ENCODE measurements around the gene PPP2R3B. TPM values are rescaled to one million over a fixed set of nuclear protein-coding genes. Genes with fewer than 3 reads are reported as not detected.
"Not testable (repeated sequence)": the region's sequence is repeated elsewhere in the genome, so short reads cannot be mapped to it uniquely, and the experiment has no call there.

Gene PPP2R3B
- total RNA-seq, 2 donors from 2014 or later: 23.9 to 37.8 TPM

GRCh38 chrX:352181-352580, 34.5 kb downstream of the PPP2R3B start:
- Mint-ChIP-seq H3K9me3 (peaks cover 0 to under 1% of the 10 kb centered on the region in 2 donors), H3K27ac (no peak overlapping the region), H3K36me3 (peaks cover 16 to 18% of the 10 kb centered on the region in 2 donors)
- DNase-seq (ENCODE audit: low spot score in 2 of 2) (no peak), ATAC-seq (no peak)

- Mint-ChIP-seq H3K9me3 (no peaks in the 10 kb centered on the region), H3K27ac (no peak overlapping the region), H3K36me3 (peaks cover 11 to 13% of the 10 kb centered on the region in 2 donors)
- ATAC-seq (no peak), DNase-seq (ENCODE audit: low spot score in 2 of 2) (no peak)
These were observed 35.0 kb downstream of the PPP2R3B start for GRCh38 chrX:351736-352135.

- ATAC-seq; H3K9me3 Mint-ChIP-seq; H3K36me3 Mint-ChIP-seq; DNase-seq (ENCODE audit: low spot score in 2 of 2); H3K27ac Mint-ChIP-seq: not testable (repeated sequence)
These were observed 35.4 kb downstream of the PPP2R3B start for GRCh38 chrX:351324-351641.

- ATAC-seq (no peak), DNase-seq (ENCODE audit: low spot score in 2 of 2) (no peak)
- no peaks in the 10 kb centered on the region for H3K9me3 Mint-ChIP-seq
- peaks cover 4 to 6% of the 10 kb centered on the region in 2 donors for H3K36me3 Mint-ChIP-seq
- H3K27ac Mint-ChIP-seq: no peak overlapping the region
These were observed 36.0 kb downstream of the PPP2R3B start for GRCh38 chrX:350534-351323.

GRCh38 chrX:350148-350533, 36.6 kb downstream of the PPP2R3B start:
- H3K36me3 Mint-ChIP-seq: peaks cover 0 to under 1% of the 10 kb centered on the region in 2 donors
- H3K27ac Mint-ChIP-seq: no peak overlapping the region
- DNase-seq (ENCODE audit: low spot score in 2 of 2) (no peak), ATAC-seq (no peak)
- H3K9me3 Mint-ChIP-seq: no peaks in the 10 kb centered on the region

GRCh38 chrX:349702-350101, 37.0 kb downstream of the PPP2R3B start:
- ATAC-seq: no peak
- H3K36me3 Mint-ChIP-seq: no peaks in the 10 kb centered on the region
- no peak for DNase-seq (ENCODE audit: low spot score in 2 of 2)
- no peak overlapping the region for H3K27ac Mint-ChIP-seq
- H3K9me3 Mint-ChIP-seq: no peaks in the 10 kb centered on the region

GRCh38 chrX:349196-349595, 37.5 kb downstream of the PPP2R3B start:
- Mint-ChIP-seq H3K9me3 (no peaks in the 10 kb centered on the region), H3K36me3 (no peaks in the 10 kb centered on the region), H3K27ac (no peak overlapping the region)
- ATAC-seq: no peak
- DNase-seq (ENCODE audit: low spot score in 2 of 2): no peak

- Mint-ChIP-seq H3K27ac (peak overlapping the region in 1 of 2 donors; percentile 89), H3K9me3 (no peaks in the 10 kb centered on the region), H3K36me3 (no peaks in the 10 kb centered on the region)
- no peak for ATAC-seq
- DNase-seq (ENCODE audit: low spot score in 2 of 2): no peak
These were observed 38.1 kb downstream of the PPP2R3B start for GRCh38 chrX:348461-349117.

- Mint-ChIP-seq H3K9me3 (no peaks in the 10 kb centered on the region), H3K27ac (no peak overlapping the region), H3K36me3 (no peaks in the 10 kb centered on the region)
- no peak for ATAC-seq
- DNase-seq (ENCODE audit: low spot score in 2 of 2): no peak
These were observed 39.2 kb downstream of the PPP2R3B start for GRCh38 chrX:347351-348117.

GRCh38 chrX:346034-346813, 40.5 kb downstream of the PPP2R3B start:
- DNase-seq (ENCODE audit: low spot score in 2 of 2) (peak in 1 of 2 donors; percentile 43), ATAC-seq (no peak)
- Mint-ChIP-seq H3K9me3 (peaks cover 0 to 4% of the 10 kb centered on the region in 2 donors), H3K36me3 (peaks cover 0 to 11% of the 10 kb centered on the region in 2 donors), H3K27ac (no peak overlapping the region)

- DNase-seq (ENCODE audit: low spot score in 2 of 2) (peak in 1 of 2 donors; percentile 46), ATAC-seq (no peak)
- H3K36me3 Mint-ChIP-seq: peaks cover 0 to 13% of the 10 kb centered on the region in 2 donors
- H3K9me3 Mint-ChIP-seq: peaks cover 0 to 4% of the 10 kb centered on the region in 2 donors
- no peak overlapping the region for H3K27ac Mint-ChIP-seq
These were observed 41.4 kb downstream of the PPP2R3B start for GRCh38 chrX:345020-345925.

- ATAC-seq (no peak), DNase-seq (ENCODE audit: low spot score in 2 of 2) (peak in 1 of 2 donors; percentile 45)
- peaks cover 0 to 13% of the 10 kb centered on the region in 2 donors for H3K36me3 Mint-ChIP-seq
These were observed 42.3 kb downstream of the PPP2R3B start for GRCh38 chrX:344371-344901.

GRCh38 chrX:341541-342101, 45.1 kb downstream of the PPP2R3B start:
- Mint-ChIP-seq H3K27ac (peak overlapping the region in 1 of 2 donors; percentile 81), H3K36me3 (peaks cover 6 to 18% of the 10 kb centered on the region in 2 donors), H3K9me3 (peaks cover 0 to 4% of the 10 kb centered on the region in 2 donors)
- ATAC-seq (no peak), DNase-seq (ENCODE audit: low spot score in 2 of 2) (peak in 1 of 2 donors; percentile 53)

More at GRCh38 chrX:344371-344901, 42.3 kb downstream of the PPP2R3B start:
- peaks cover 0 to 4% of the 10 kb centered on the region in 2 donors for H3K9me3 Mint-ChIP-seq
- no peak overlapping the region for H3K27ac Mint-ChIP-seq

GRCh38 chrX:340641-341423, 45.9 kb downstream of the PPP2R3B start:
- Mint-ChIP-seq H3K36me3 (peaks cover 13 to 18% of the 10 kb centered on the region in 2 donors), H3K9me3 (peaks cover 0 to 4% of the 10 kb centered on the region in 2 donors), H3K27ac (no peak overlapping the region)
- ATAC-seq (no peak), DNase-seq (ENCODE audit: low spot score in 2 of 2) (peak in 1 of 2 donors; percentile 52)
